Stimulated activated CD4-positive, alpha-beta T cell treated with anti-CD3 and anti-CD28 coated beads, TNF-alpha, amount 100 ng/mL, for 4 hours (primary cell): ENCODE measurements around the gene EPHA4.
"Not testable (repeated sequence)": the region's sequence is repeated elsewhere in the genome, so short reads cannot be mapped to it uniquely, and the experiment has no call there.

ENCODE experiments used
- DNase-seq, 3 experiments: peaks; one replicate each; pipeline ENCODE4 v3.0.0-alpha.2; 2020; ENCODE audit warnings: low read depth in 3 of 3

The EPHA4 gene

GRCh38 chr2:221539246-221539645, 32.9 kb downstream of the EPHA4 start:
- DNase-seq, result no peak

GRCh38 chr2:221535824-221536223, 36.3 kb downstream of the EPHA4 start:
- no peak for DNase-seq

GRCh38 chr2:221533299-221533698, 38.8 kb downstream of the EPHA4 start:
- no peak for DNase-seq

- DNase-seq, result no peak
Observed at GRCh38 chr2:221532641-221533040, 39.5 kb downstream of the EPHA4 start.

GRCh38 chr2:221530653-221531037, 41.5 kb downstream of the EPHA4 start:
- DNase-seq, result no peak

- DNase-seq, result no peak
Observed at GRCh38 chr2:221529943-221530652, 42.0 kb downstream of the EPHA4 start.

- no peak for DNase-seq
Observed at GRCh38 chr2:221529177-221529942, 42.7 kb downstream of the EPHA4 start.

- DNase-seq, result no peak
Observed at GRCh38 chr2:221527776-221528309, 44.3 kb downstream of the EPHA4 start.

- no peak for DNase-seq
Observed at GRCh38 chr2:221524158-221524557, 47.9 kb downstream of the EPHA4 start.

- DNase-seq, result no peak
Observed at GRCh38 chr2:221521233-221521845, 50.8 kb downstream of the EPHA4 start.

GRCh38 chr2:221518935-221519625, 53.0 kb downstream of the EPHA4 start:
- no peak for DNase-seq

- DNase-seq, result no peak
Observed at GRCh38 chr2:221518201-221518934, 53.7 kb downstream of the EPHA4 start.

GRCh38 chr2:221517696-221518151, 54.4 kb downstream of the EPHA4 start:
- DNase-seq, result peak in 2 of 3 experiments; percentile 18 to 43

GRCh38 chr2:221517146-221517695, 54.9 kb downstream of the EPHA4 start:
- DNase-seq, result no peak

- DNase-seq, result no peak
Observed at GRCh38 chr2:221515864-221516263, 56.2 kb downstream of the EPHA4 start.

- DNase-seq, result no peak
Observed at GRCh38 chr2:221514305-221515040, 57.6 kb downstream of the EPHA4 start.

GRCh38 chr2:221513232-221513631, 58.9 kb downstream of the EPHA4 start:
- DNase-seq, result no peak

- DNase-seq, result not testable (repeated sequence)
Observed at GRCh38 chr2:221511325-221511724, 60.8 kb downstream of the EPHA4 start.

GRCh38 chr2:221506469-221506868, 65.6 kb downstream of the EPHA4 start:
- DNase-seq, result no peak

GRCh38 chr2:221505605-221506004, 66.5 kb downstream of the EPHA4 start:
- no peak for DNase-seq
